Fibroblast of skin of scalp (primary cell): ENCODE measurements around the gene SERINC1.

Source experiments
- DNase-seq: peaks from one replicate; pipeline ENCODE4 v3.0.0-alpha.2; 2013

The SERINC1 gene

GRCh38 chr6:122431780-122432179, 39.8 kb downstream of the SERINC1 start:
- no peak for DNase-seq

- DNase-seq = no peak
Measured at GRCh38 chr6:122429323-122429722, 42.3 kb downstream of the SERINC1 start.

GRCh38 chr6:122428781-122429180, 42.8 kb downstream of the SERINC1 start:
- DNase-seq = peak; percentile 26

GRCh38 chr6:122426597-122426996, 45.0 kb downstream of the SERINC1 start:
- no peak for DNase-seq

- no peak for DNase-seq
Measured at GRCh38 chr6:122423734-122424133, 47.9 kb downstream of the SERINC1 start.

GRCh38 chr6:122422614-122423267, 48.9 kb downstream of the SERINC1 start:
- DNase-seq = no peak

GRCh38 chr6:122422003-122422402, 49.6 kb downstream of the SERINC1 start:
- DNase-seq = no peak

GRCh38 chr6:122416825-122417224, 54.8 kb downstream of the SERINC1 start:
- DNase-seq = no peak

- no peak for DNase-seq
Measured at GRCh38 chr6:122412001-122412400, 59.6 kb downstream of the SERINC1 start.

GRCh38 chr6:122408702-122409458, 62.7 kb downstream of the SERINC1 start:
- no peak for DNase-seq

GRCh38 chr6:122408240-122408639, 63.4 kb downstream of the SERINC1 start:
- DNase-seq = no peak

GRCh38 chr6:122407712-122408111, 63.9 kb downstream of the SERINC1 start:
- no peak for DNase-seq

- DNase-seq = no peak
Measured at GRCh38 chr6:122406187-122406586, 65.4 kb downstream of the SERINC1 start.

GRCh38 chr6:122405417-122405816, 66.2 kb downstream of the SERINC1 start:
- DNase-seq = peak; percentile 7

GRCh38 chr6:122404444-122404843, 67.2 kb downstream of the SERINC1 start:
- DNase-seq = no peak

- DNase-seq = no peak
Measured at GRCh38 chr6:122401104-122401503, 70.5 kb downstream of the SERINC1 start.

- DNase-seq = no peak
Measured at GRCh38 chr6:122400462-122401089, 71.0 kb downstream of the SERINC1 start.

- DNase-seq = peak; percentile 18
Measured at GRCh38 chr6:122400121-122400450, 71.5 kb downstream of the SERINC1 start.

GRCh38 chr6:122399348-122400120, 72.1 kb downstream of the SERINC1 start, which contains the start of gene HSF2:
Gene HSF2 (plus strand): TSS chr6:122399652. CDS start chr6:122399738, 86 bp downstream.
- peak; percentile 99 for DNase-seq

- no peak for DNase-seq
Measured at GRCh38 chr6:122399055-122399347, 72.6 kb downstream of the SERINC1 start.

- DNase-seq = no peak
Measured at GRCh38 chr6:122394016-122394415, 77.6 kb downstream of the SERINC1 start.

- DNase-seq = no peak
Measured at GRCh38 chr6:122393351-122393896, 78.2 kb downstream of the SERINC1 start.
